ENCODE measurements around the gene TIMM10B. TPM values are rescaled to one million over a fixed set of nuclear protein-coding genes. Genes with fewer than 3 reads are reported as not detected.

The TIMM10B gene
- total RNA-seq, 1 experiment from 2014 or later: 41.7 TPM

DNA sequence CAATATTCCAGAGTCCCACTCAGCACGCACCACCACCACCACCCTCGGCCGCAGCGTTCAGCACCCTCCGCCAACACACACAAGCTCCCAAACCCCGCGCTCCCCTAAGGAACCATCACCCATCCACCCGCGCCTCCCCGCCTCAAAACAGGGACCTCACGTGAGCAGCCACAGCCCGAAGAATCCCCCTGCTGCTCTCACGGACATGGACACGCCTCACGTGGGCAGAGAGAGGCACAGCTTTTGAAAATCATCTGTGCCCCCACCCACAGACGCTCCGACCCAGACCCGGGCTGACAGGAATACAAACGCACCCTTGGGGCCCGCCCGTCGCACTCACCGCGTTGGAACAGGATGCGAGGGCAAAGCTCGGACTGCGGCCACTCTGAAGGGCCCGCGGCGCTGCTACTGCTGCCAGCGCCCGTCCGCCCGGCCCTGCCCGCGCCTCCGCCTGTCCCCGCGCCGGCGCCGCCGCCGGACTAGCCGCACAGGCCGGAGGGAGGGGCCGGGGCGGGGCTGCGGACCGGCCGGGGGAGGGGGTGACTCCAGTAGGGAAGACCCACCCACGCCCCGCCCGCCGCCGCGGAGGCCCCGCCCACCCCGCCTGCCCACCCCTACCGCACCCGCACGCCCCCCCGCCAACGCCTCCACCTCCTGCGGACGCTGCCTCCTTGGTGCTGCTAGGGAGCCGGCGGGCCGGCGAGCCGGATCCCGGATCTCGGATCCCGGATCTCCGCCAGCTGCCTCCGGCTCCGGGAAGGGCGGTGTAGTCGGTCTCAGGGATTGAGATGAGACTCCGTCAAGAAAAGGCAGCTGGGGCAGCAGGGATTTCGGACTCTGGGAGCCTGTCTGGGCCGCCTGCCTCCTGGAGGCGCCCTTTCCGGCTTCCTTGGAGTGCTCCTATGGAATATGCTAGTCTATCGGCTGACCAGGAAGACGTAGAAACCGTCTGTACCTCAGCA is 7.6 kb upstream of the TIMM10B start, which contains the start of gene TRIM3:
Gene TRIM3 (minus strand): TSS at position 491 of the 962 bp plus-strand sequence. CDS start 8,246 bp downstream, outside the sequence.
- TF ChIP-seq, protein P1, sequence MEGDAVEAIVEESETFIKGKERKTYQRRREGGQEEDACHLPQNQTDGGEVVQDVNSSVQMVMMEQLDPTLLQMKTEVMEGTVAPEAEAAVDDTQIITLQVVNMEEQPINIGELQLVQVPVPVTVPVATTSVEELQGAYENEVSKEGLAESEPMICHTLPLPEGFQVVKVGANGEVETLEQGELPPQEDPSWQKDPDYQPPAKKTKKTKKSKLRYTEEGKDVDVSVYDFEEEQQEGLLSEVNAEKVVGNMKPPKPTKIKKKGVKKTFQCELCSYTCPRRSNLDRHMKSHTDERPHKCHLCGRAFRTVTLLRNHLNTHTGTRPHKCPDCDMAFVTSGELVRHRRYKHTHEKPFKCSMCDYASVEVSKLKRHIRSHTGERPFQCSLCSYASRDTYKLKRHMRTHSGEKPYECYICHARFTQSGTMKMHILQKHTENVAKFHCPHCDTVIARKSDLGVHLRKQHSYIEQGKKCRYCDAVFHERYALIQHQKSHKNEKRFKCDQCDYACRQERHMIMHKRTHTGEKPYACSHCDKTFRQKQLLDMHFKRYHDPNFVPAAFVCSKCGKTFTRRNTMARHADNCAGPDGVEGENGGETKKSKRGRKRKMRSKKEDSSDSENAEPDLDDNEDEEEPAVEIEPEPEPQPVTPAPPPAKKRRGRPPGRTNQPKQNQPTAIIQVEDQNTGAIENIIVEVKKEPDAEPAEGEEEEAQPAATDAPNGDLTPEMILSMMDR (IDR thresholded peaks at IDR 0.05; ENCODE audit: unreplicated experiment): no peak
- BruUV-seq (replicated peaks): no TSS peak
- H3K9me3 Mint-ChIP-seq (ENCODE audit: low read depth, unreplicated experiment): no peaks in the 10 kb centered on the region
- H3K36me3 Mint-ChIP-seq (ENCODE audit: insufficient read depth, unreplicated experiment): peaks cover 49% of the 10 kb centered on the region
- CTCF ChIA-PET: interaction anchor here (0.6 to 0.7 kb wide), 3 partner anchors 35 to 564 kb away, joined by 3 to 9 read pairs (median 3); no protein-coding TSS in a partner anchor
- peaks cover 19% of the 10 kb centered on the region for H3K4me1 Mint-ChIP-seq (ENCODE audit: low read depth, unreplicated experiment)
- peak; percentile 87 for DNase-seq
- H3K27me3 Mint-ChIP-seq (ENCODE audit: unreplicated experiment): no peaks in the 10 kb centered on the region
- intact Hi-C loops (cut with micrococcal nuclease; ENCODE audit: unreplicated experiment): no loop called here
- H3K27ac Mint-ChIP-seq (ENCODE audit: unreplicated experiment): peak within 1 kb of the TSS; percentile 85
- peak within 1 kb of the TSS; percentile 77 for H3K4me3 Mint-ChIP-seq (ENCODE audit: low read depth, unreplicated experiment)

DNA sequence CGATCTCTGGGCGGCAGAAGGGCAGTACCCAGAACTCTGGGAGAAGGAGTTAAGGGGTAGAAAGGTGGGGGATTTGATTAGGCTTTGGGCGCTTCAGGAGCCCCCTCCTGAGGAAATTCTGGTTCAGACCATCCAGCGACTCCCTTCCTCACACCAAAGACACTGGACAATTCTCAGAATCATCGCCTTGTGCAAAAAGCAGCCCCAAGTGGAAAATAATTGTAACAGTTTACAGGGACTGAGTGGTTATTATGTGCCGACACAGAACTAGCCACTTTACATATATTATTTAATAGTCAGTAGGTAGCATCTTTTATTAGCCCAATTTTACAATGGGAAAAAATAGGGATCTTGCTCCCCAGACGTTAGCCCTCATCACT is 6.9 kb upstream of the TIMM10B start:
- Mint-ChIP-seq H3K36me3 (ENCODE audit: insufficient read depth, unreplicated experiment) (peaks cover 55% of the 10 kb centered on the region), H3K4me1 (ENCODE audit: low read depth, unreplicated experiment) (peaks cover 19% of the 10 kb centered on the region), H3K27ac (ENCODE audit: unreplicated experiment) (peak overlapping the region; percentile 85), H3K9me3 (ENCODE audit: low read depth, unreplicated experiment) (no peaks in the 10 kb centered on the region), H3K4me3 (ENCODE audit: low read depth, unreplicated experiment) (peak overlapping the region; percentile 77), H3K27me3 (ENCODE audit: unreplicated experiment) (no peaks in the 10 kb centered on the region)
- CTCF ChIA-PET: interaction anchor here (0.6 to 0.7 kb wide), 3 partner anchors 35 to 565 kb away, joined by 3 to 9 read pairs (median 3); no protein-coding TSS in a partner anchor
- no TSS peak for BruUV-seq (replicated peaks)
- no peak for DNase-seq
- TF ChIP-seq, protein P1 (IDR thresholded peaks at IDR 0.05; ENCODE audit: unreplicated experiment): no peak
- intact Hi-C loops (cut with micrococcal nuclease; ENCODE audit: unreplicated experiment): no loop called here

DNA sequence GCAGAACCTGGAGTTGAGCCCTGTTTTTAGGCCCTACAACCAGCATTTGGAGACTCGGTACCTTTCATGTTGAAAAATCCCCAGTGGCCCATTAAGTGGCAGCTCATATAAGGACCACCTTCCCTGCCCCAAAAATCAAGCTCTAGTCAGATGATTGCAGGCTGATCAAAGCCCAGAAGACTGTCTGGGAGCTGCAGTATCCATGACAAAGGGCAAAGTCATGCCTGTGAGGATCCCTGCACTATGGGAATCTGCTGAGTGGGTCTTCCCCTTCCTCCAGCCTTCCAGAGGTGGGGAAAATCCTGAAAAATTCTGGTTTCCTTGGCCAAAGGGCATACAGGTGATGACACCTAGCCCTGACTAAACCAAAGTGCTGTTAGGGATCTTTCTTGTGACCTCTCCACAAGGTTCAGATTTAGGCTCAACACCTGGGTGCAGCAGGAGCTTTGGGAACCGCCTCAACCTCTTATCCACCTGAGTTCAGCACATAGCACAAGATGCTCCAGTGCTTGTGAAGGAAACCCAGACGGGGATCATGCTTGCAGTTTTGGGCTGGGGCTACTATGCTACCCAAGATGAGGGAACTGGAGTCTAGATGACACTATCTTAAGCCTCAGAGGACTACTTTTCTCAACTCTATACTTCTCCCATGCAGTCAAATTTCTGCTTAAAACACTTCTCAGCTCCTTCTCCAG is 6.3 kb upstream of the TIMM10B start:
- no peak for DNase-seq
- no peaks in the 10 kb centered on the region for H3K9me3 Mint-ChIP-seq (ENCODE audit: low read depth, unreplicated experiment)
- H3K27me3 Mint-ChIP-seq (ENCODE audit: unreplicated experiment): no peaks in the 10 kb centered on the region
- H3K36me3 Mint-ChIP-seq (ENCODE audit: insufficient read depth, unreplicated experiment): peaks cover 59% of the 10 kb centered on the region
- no peak overlapping the region for H3K4me3 Mint-ChIP-seq (ENCODE audit: low read depth, unreplicated experiment)
- TF ChIP-seq, protein P1 (IDR thresholded peaks at IDR 0.05; ENCODE audit: unreplicated experiment): no peak
- peaks cover 24% of the 10 kb centered on the region for H3K4me1 Mint-ChIP-seq (ENCODE audit: low read depth, unreplicated experiment)
- H3K27ac Mint-ChIP-seq (ENCODE audit: unreplicated experiment): no peak overlapping the region
- CTCF ChIA-PET: interaction anchor here (0.7 kb wide), 1 partner anchor 66 kb away, joined by 3 read pairs; no protein-coding TSS in a partner anchor
- no TSS peak for BruUV-seq (replicated peaks)
- intact Hi-C loops (cut with micrococcal nuclease; ENCODE audit: unreplicated experiment): no loop called here

DNA sequence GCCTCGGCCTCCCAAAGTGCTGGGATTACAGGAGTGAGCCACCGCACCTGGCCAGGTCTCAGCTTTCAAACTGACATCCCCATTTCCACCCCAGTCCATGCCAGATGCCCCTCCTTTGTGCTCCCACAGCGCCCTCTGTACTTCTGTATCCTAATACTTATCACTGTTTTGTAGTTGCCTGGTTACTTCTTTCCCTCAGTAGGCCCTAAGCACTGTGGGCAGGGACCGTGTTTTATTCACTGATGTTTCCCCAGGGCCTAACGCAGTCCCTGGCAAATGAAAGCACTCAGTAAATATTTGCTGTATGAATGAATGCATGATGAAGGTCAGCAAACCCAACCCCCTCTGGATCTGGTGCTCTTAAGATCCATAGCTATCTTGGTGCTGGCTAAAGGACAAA is 5.4 kb upstream of the TIMM10B start:
- Mint-ChIP-seq H3K4me3 (ENCODE audit: low read depth, unreplicated experiment) (no peak overlapping the region), H3K27me3 (ENCODE audit: unreplicated experiment) (no peaks in the 10 kb centered on the region), H3K4me1 (ENCODE audit: low read depth, unreplicated experiment) (peaks cover 33% of the 10 kb centered on the region), H3K36me3 (ENCODE audit: insufficient read depth, unreplicated experiment) (peaks cover 68% of the 10 kb centered on the region), H3K9me3 (ENCODE audit: low read depth, unreplicated experiment) (no peaks in the 10 kb centered on the region), H3K27ac (ENCODE audit: unreplicated experiment) (peak overlapping the region; percentile 33)
- BruUV-seq (replicated peaks): no TSS peak
- CTCF ChIA-PET: interaction anchor here (0.7 kb wide), 2 partner anchors 155 to 856 kb away, joined by 4 to 6 read pairs; no protein-coding TSS in a partner anchor
- no peak for DNase-seq
- TF ChIP-seq, protein P1 (IDR thresholded peaks at IDR 0.05; ENCODE audit: unreplicated experiment): no peak
- intact Hi-C loops (cut with micrococcal nuclease; ENCODE audit: unreplicated experiment): no loop called here

All from Calu3 (cell line).